HAP-1 (cell line): Measurements from ENCODE around the gene LRG1.
A peak's percentile ranks its signal among the peaks of the same experiment; 100 is the strongest.

Source experiments
- DNase-seq, 2 experiments: peaks; one replicate each; pipeline ENCODE4 v3.0.0-alpha.2; 2016 to 2020; ENCODE audit warnings: low spot score in 2 of 2
- H3K27me3 ChIP-seq: fragments of 250-450 bp; sonication (Bioruptor Pico); 2 replicates; pipeline ENCODE4 v1.5.1; 2020; ENCODE audit warnings: low read depth, mild to moderate bottlenecking, moderate library complexity
- H3K36me3 ChIP-seq: fragments of 250-450 bp; sonication (Bioruptor Pico); replicated peaks from 2 replicates; pipeline ENCODE4 v1.5.1; 2020; ENCODE audit warnings: mild to moderate bottlenecking
- H3K4me1 ChIP-seq: fragments of 250-450 bp; sonication (Bioruptor Pico); 2 replicates; pipeline ENCODE4 v1.5.1; 2020; ENCODE audit warnings: mild to moderate bottlenecking
- H3K4me3 ChIP-seq: fragments of 250-450 bp; sonication (Bioruptor Pico); 2 replicates; pipeline ENCODE4 v1.5.1; 2020; ENCODE audit warnings: mild to moderate bottlenecking, moderate library complexity
- H3K9me3 ChIP-seq: fragments of 250-450 bp; sonication (Bioruptor Pico); 2 replicates; pipeline ENCODE4 v1.5.1; 2020; ENCODE audit warnings: mild to moderate bottlenecking, moderate library complexity
- in situ Hi-C: fragments of 300-500 bp; cut with MboI; formaldehyde crosslinking; loops from 3 replicates; pipeline ENCODE4 v1.14.3; 2020; ENCODE audit warnings: low sequenced_read_pairs, inconsistent platforms, mixed read lengths

LRG1 gene

GRCh38 chr19:4580021-4580901 is 40.4 kb upstream of the LRG1 start:
- no peaks in the 10 kb centered on the region for H3K9me3 ChIP-seq
- peak in 1 of 2 experiments; percentile 47 for DNase-seq
- in situ Hi-C loops = no loop called here
- H3K36me3 ChIP-seq = no peaks in the 10 kb centered on the region
- peak overlapping the region; percentile 45 for H3K4me3 ChIP-seq
- no peaks in the 10 kb centered on the region for H3K27me3 ChIP-seq
- H3K4me1 ChIP-seq = peaks cover 18% of the 10 kb centered on the region

GRCh38 chr19:4579389-4579788 is 39.6 kb upstream of the LRG1 start:
- no peaks in the 10 kb centered on the region for H3K9me3 ChIP-seq
- no peak for DNase-seq
- H3K36me3 ChIP-seq = no peaks in the 10 kb centered on the region
- in situ Hi-C loops = loop anchor here (5.0 to 10.0 kb wide), 2 partner anchors 58 to 225 kb away; partner anchors contain the start of gene TNFAIP8L1
- H3K27me3 ChIP-seq = no peaks in the 10 kb centered on the region
- H3K4me3 ChIP-seq = no peak overlapping the region
- peaks cover 19% of the 10 kb centered on the region for H3K4me1 ChIP-seq

- no peak for DNase-seq
- in situ Hi-C loops = loop anchor here (5.0 to 10.0 kb wide), 2 partner anchors 59 to 226 kb away; partner anchors contain the start of gene TNFAIP8L1
- Histone ChIP-seq H3K4me3 (no peak overlapping the region), H3K36me3 (no peaks in the 10 kb centered on the region), H3K9me3 (no peaks in the 10 kb centered on the region), H3K27me3 (no peaks in the 10 kb centered on the region), H3K4me1 (peaks cover 15% of the 10 kb centered on the region)
Observed at GRCh38 chr19:4578552-4579248, 38.9 kb upstream of the LRG1 start.

GRCh38 chr19:4577020-4577782 is 37.4 kb upstream of the LRG1 start:
- Histone ChIP-seq H3K9me3 (no peaks in the 10 kb centered on the region), H3K4me3 (no peak overlapping the region), H3K27me3 (no peaks in the 10 kb centered on the region), H3K4me1 (peaks cover 15% of the 10 kb centered on the region), H3K36me3 (no peaks in the 10 kb centered on the region)
- DNase-seq = peak in 1 of 2 experiments; percentile 50
- in situ Hi-C loops = loop anchor here (5.0 to 10.0 kb wide), 2 partner anchors 60 to 228 kb away; partner anchors contain the start of gene TNFAIP8L1

- no peaks in the 10 kb centered on the region for H3K27me3 ChIP-seq
- peak in 1 of 2 experiments; percentile 90 for DNase-seq
- H3K4me3 ChIP-seq = no peak overlapping the region
- no peaks in the 10 kb centered on the region for H3K36me3 ChIP-seq
- peaks cover 11% of the 10 kb centered on the region for H3K4me1 ChIP-seq
- in situ Hi-C loops = loop anchor here (5.0 to 10.0 kb wide), 2 partner anchors 61 to 229 kb away; partner anchors contain the start of gene TNFAIP8L1
- H3K9me3 ChIP-seq = no peaks in the 10 kb centered on the region
Observed at GRCh38 chr19:4576016-4576933, 36.4 kb upstream of the LRG1 start.

GRCh38 chr19:4575267-4576015 is 35.6 kb upstream of the LRG1 start:
- no peaks in the 10 kb centered on the region for H3K36me3 ChIP-seq
- in situ Hi-C loops = loop anchor here (5.0 to 10.0 kb wide), 2 partner anchors 62 to 229 kb away; partner anchors contain the start of gene TNFAIP8L1
- no peaks in the 10 kb centered on the region for H3K9me3 ChIP-seq
- no peak overlapping the region for H3K4me3 ChIP-seq
- no peaks in the 10 kb centered on the region for H3K27me3 ChIP-seq
- peaks cover 11% of the 10 kb centered on the region for H3K4me1 ChIP-seq
- peak; percentile 65 to 91 for DNase-seq

GRCh38 chr19:4573682-4574081 is 33.8 kb upstream of the LRG1 start:
- Histone ChIP-seq H3K4me3 (no peak overlapping the region), H3K36me3 (no peaks in the 10 kb centered on the region), H3K9me3 (no peaks in the 10 kb centered on the region), H3K27me3 (no peaks in the 10 kb centered on the region), H3K4me1 (peaks cover 11% of the 10 kb centered on the region)
- DNase-seq = no peak
- in situ Hi-C loops = loop anchor here (10.0 kb wide), 1 partner anchor 231 kb away; no protein-coding TSS in a partner anchor

GRCh38 chr19:4571305-4571917 is 31.6 kb upstream of the LRG1 start:
- Histone ChIP-seq H3K27me3 (no peaks in the 10 kb centered on the region), H3K36me3 (no peaks in the 10 kb centered on the region), H3K9me3 (no peaks in the 10 kb centered on the region), H3K4me1 (peaks cover 11% of the 10 kb centered on the region), H3K4me3 (no peak overlapping the region)
- DNase-seq = no peak
- in situ Hi-C loops = loop anchor here (10.0 kb wide), 1 partner anchor 233 kb away; no protein-coding TSS in a partner anchor

- H3K27me3 ChIP-seq = no peaks in the 10 kb centered on the region
- H3K4me3 ChIP-seq = no peak overlapping the region
- H3K36me3 ChIP-seq = no peaks in the 10 kb centered on the region
- H3K4me1 ChIP-seq = peaks cover 11% of the 10 kb centered on the region
- no peak for DNase-seq
- in situ Hi-C loops = loop anchor here (10.0 kb wide), 1 partner anchor 234 kb away; no protein-coding TSS in a partner anchor
- H3K9me3 ChIP-seq = no peaks in the 10 kb centered on the region
Observed at GRCh38 chr19:4570916-4571304, 31.1 kb upstream of the LRG1 start.

- Histone ChIP-seq H3K9me3 (no peaks in the 10 kb centered on the region), H3K36me3 (no peaks in the 10 kb centered on the region), H3K4me1 (peaks cover 8% of the 10 kb centered on the region), H3K27me3 (no peaks in the 10 kb centered on the region), H3K4me3 (no peak overlapping the region)
- no peak for DNase-seq
- in situ Hi-C loops = loop anchor here (10.0 kb wide), 1 partner anchor 234 kb away; no protein-coding TSS in a partner anchor
Observed at GRCh38 chr19:4570402-4570801, 30.6 kb upstream of the LRG1 start.

- no peak for DNase-seq
- in situ Hi-C loops = no loop called here
- peaks cover 5% of the 10 kb centered on the region for H3K4me1 ChIP-seq
- no peak overlapping the region for H3K4me3 ChIP-seq
- no peaks in the 10 kb centered on the region for H3K9me3 ChIP-seq
- no peaks in the 10 kb centered on the region for H3K27me3 ChIP-seq
- H3K36me3 ChIP-seq = no peaks in the 10 kb centered on the region
Observed at GRCh38 chr19:4568886-4569285, 29.1 kb upstream of the LRG1 start.
